Hepatocyte (in vitro differentiated cells): Measurements from ENCODE around the gene EML3. TPM values are rescaled to one million over a fixed set of nuclear protein-coding genes. Genes with fewer than 3 reads are reported as not detected.
"Not testable (repeated sequence)": the region's sequence is repeated elsewhere in the genome, so short reads cannot be mapped to it uniquely, and the experiment has no call there.

Experiments
- DNase-seq: peaks from one replicate; pipeline ENCODE4 v3.0.0-alpha.2; 2016; ENCODE audit warnings: low spot score
- H2AFZ ChIP-seq: fragments of 200-600 bp; sonication (generic); 2 replicates; pipeline ENCODE4 v1.6.0; 2016; ENCODE audit warnings: antibody characterized with exemption, mild to moderate bottlenecking
- H3K27ac ChIP-seq: fragments of 200-600 bp; sonication (generic); 2 replicates; pipeline ENCODE4 v1.5.1; 2016; ENCODE audit warnings: mild to moderate bottlenecking
- H3K27me3 ChIP-seq: fragments of 200-600 bp; sonication (generic); 2 replicates; pipeline ENCODE4 v1.6.1; 2016
- H3K36me3 ChIP-seq: fragments of 200-600 bp; sonication (generic); replicated peaks from 2 replicates; pipeline ENCODE4 v1.5.1; 2016; ENCODE audit warnings: low read depth; ENCODE audit not compliant: insufficient read depth
- H3K4me1 ChIP-seq: fragments of 200-600 bp; sonication (generic); 2 replicates; pipeline ENCODE4 v1.5.1; 2016; ENCODE audit warnings: mild to moderate bottlenecking, moderate library complexity; ENCODE audit not compliant: insufficient read depth
- H3K4me2 ChIP-seq: fragments of 200-600 bp; sonication (generic); 2 replicates; pipeline ENCODE4 v1.6.0; 2016
- H3K4me3 ChIP-seq: fragments of 200-600 bp; sonication (generic); 2 replicates; pipeline ENCODE4 v1.5.1; 2016; ENCODE audit warnings: mild to moderate bottlenecking
- H3K79me2 ChIP-seq: fragments of 200-600 bp; sonication (generic); 2 replicates; pipeline ENCODE4 v1.6.0; 2017; ENCODE audit warnings: mild to moderate bottlenecking
- H3K9me2 ChIP-seq: fragments of 200-600 bp; sonication (generic); replicated peaks from 2 replicates; pipeline ENCODE4 v1.6.0; 2017; ENCODE audit warnings: mild to moderate bottlenecking; ENCODE audit not compliant: insufficient read depth
- H3K9me3 ChIP-seq: fragments of 200-600 bp; sonication (generic); 2 replicates; pipeline ENCODE4 v1.5.1; 2016; ENCODE audit warnings: low read depth, mild to moderate bottlenecking
- H4K20me1 ChIP-seq: fragments of 200-600 bp; sonication (generic); 2 replicates; pipeline ENCODE4 v1.6.0; 2016; ENCODE audit warnings: mild to moderate bottlenecking; ENCODE audit not compliant: insufficient read depth, poor library complexity, severe bottlenecking
- EZH2 ChIP-seq: fragments of 200-600 bp; sonication (generic); IDR thresholded peaks from 2 replicates; pipeline ENCODE4 v1.6.1; 2016; ENCODE audit warnings: antibody characterized with exemption, mild to moderate bottlenecking, borderline replicate concordance
- EZH2phosphoT487 ChIP-seq: fragments of 200-600 bp; sonication (generic); IDR thresholded peaks from one replicate; pipeline ENCODE4 v1.6.1; 2018; ENCODE audit warnings: antibody characterized with exemption, mild to moderate bottlenecking, low read depth, moderate library complexity; ENCODE audit not compliant: unreplicated experiment, severe bottlenecking
- WGBS: methylation state at CpG from one replicate; pipeline ENCODE4 v1.1.6; 2016; ENCODE audit warnings: low lambda C conversion rate; ENCODE audit errors: missing lambda C conversion rate; 5-methylcytosine and 5-hydroxymethylcytosine counted together
- polyA plus RNA-seq: library from polyadenylated mRNA; unstranded; fragments of >200 nt; fragmentation: Nextera tagmentation; extraction: Ambion mirVana; gene quantifications from 2 replicates; pipeline ENCODE4 v1.2.1, GENCODE V29; 2016
- total RNA-seq: library from RNA; depleted of rRNA; stranded (reverse); fragments of >200 nt; gene quantifications from 2 replicates; pipeline ENCODE4 v1.2.3, GENCODE V29; 2014
- TF ChIP-seq, protein P1 (sequence below): fragments of 200-600 bp; sonication (generic); IDR thresholded peaks from 2 replicates; pipeline ENCODE4 v1.5.1; 2016; ENCODE audit warnings: antibody characterized with exemption, mild to moderate bottlenecking; ENCODE audit not compliant: poor library complexity

EML3 gene
- total and polyA plus RNA-seq, 2 experiments from 2014 or later: 21.6 to 22.6 TPM

DNA sequence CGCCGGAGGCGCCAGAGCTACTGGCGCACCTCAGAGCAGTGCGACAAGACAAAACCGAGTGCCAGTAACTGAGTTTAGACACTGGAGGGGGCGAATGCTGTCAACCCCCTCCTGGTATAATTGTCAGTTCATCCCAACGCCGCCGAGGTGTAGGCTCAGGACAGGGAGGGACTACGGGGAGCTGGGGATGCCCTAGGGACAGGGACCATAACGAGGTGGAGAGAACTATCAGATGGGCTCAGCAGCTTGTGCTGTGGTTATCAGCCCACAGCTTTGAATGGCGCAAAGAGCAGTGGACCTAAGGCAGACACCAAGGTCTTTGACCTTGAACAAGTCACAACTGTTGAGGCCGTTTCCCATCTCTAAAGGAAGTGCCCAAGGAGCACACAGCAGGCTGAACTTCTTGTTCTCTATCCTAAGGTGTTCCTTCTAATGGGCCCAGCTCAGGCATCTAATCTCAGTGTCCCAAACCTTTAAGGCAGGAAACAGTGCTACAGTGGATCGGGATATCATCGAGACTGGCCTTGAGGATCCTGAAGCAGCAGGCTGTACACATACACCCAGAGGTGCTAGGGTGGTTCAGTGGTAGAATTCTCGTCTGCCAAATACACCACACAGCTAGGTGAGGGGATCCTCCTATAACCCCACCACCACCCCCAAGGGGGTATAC is 20.3 kb downstream of the EML3 start:
- Histone ChIP-seq H3K4me2 (peak overlapping the region; percentile 85), H3K27me3 (no peaks in the 10 kb centered on the region), H3K4me1 (peaks cover 7% of the 10 kb centered on the region), H4K20me1 (no peaks in the 10 kb centered on the region), H3K4me3 (peak overlapping the region; percentile 22), H3K79me2 (peaks cover 20% of the 10 kb centered on the region), H3K9me2 (no peaks in the 10 kb centered on the region), H3K27ac (peak overlapping the region; percentile 85), H3K36me3 (no peaks in the 10 kb centered on the region), H2AFZ (peak overlapping the region; percentile 41), H3K9me3 (no peaks in the 10 kb centered on the region)
- TF ChIP-seq EZH2: no peak
- TF ChIP-seq EZH2phosphoT487: no peak
- TF ChIP-seq, protein P1, sequence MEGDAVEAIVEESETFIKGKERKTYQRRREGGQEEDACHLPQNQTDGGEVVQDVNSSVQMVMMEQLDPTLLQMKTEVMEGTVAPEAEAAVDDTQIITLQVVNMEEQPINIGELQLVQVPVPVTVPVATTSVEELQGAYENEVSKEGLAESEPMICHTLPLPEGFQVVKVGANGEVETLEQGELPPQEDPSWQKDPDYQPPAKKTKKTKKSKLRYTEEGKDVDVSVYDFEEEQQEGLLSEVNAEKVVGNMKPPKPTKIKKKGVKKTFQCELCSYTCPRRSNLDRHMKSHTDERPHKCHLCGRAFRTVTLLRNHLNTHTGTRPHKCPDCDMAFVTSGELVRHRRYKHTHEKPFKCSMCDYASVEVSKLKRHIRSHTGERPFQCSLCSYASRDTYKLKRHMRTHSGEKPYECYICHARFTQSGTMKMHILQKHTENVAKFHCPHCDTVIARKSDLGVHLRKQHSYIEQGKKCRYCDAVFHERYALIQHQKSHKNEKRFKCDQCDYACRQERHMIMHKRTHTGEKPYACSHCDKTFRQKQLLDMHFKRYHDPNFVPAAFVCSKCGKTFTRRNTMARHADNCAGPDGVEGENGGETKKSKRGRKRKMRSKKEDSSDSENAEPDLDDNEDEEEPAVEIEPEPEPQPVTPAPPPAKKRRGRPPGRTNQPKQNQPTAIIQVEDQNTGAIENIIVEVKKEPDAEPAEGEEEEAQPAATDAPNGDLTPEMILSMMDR: no peak
- 23% methylated on average over 17 of the region's 17 CpGs for WGBS
- no peak for DNase-seq

DNA sequence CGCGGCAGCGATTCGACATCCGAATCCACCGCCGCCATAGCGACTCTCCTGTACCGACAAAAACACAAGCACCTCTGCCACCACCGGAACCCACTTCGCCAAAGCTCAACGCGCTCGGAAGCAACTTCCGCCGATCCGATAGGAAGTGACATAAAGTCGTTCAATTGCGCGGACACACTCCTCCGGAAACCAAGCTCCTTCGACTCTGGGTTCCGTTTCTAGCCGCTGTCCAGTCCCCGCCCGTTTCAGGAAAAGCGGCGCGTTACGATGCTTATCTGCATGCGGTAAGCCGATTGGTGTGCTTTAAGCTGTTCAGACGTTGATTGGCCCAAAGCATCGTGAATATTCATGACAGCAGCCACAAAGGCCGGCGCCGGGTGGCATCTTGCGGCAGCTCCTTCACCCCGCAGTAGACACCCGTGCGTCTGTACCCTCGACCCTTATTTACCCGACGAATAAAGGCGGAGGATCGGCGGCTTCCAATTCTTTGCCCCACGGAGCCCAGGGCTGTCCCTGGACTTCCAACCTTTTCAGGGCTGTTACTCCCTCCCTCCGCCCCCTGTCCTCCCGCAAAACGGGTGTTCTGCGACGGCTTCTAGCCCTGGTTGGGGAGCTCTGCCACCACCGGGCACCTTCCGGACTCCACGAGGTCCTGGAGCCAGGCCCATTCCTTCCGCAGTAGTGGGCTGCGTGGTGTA is 21.0 kb downstream of the EML3 start, which contains the start of gene TUT1:
TUT1 (minus strand) TSS at position 76 of the 698 bp plus-strand sequence; CDS start at position 38, 38 bp downstream.
- Histone ChIP-seq H3K4me1 (peaks cover 7% of the 10 kb centered on the region), H3K9me3 (no peaks in the 10 kb centered on the region), H4K20me1 (no peaks in the 10 kb centered on the region), H3K9me2 (no peaks in the 10 kb centered on the region), H3K27me3 (no peaks in the 10 kb centered on the region), H3K4me2 (peak within 1 kb of the TSS; percentile 85), H3K27ac (peak within 1 kb of the TSS; percentile 88), H2AFZ (peak within 1 kb of the TSS; percentile 55), H3K4me3 (peak within 1 kb of the TSS; percentile 65), H3K36me3 (no peaks in the 10 kb centered on the region), H3K79me2 (peaks cover 19% of the 10 kb centered on the region)
- TF ChIP-seq EZH2: no peak
- TF ChIP-seq EZH2phosphoT487: no peak
- TF ChIP-seq, protein P1: peak; percentile 18
- under 1% methylated on average over 58 of the region's 58 CpGs for WGBS
- DNase-seq: peak; percentile 98

DNA sequence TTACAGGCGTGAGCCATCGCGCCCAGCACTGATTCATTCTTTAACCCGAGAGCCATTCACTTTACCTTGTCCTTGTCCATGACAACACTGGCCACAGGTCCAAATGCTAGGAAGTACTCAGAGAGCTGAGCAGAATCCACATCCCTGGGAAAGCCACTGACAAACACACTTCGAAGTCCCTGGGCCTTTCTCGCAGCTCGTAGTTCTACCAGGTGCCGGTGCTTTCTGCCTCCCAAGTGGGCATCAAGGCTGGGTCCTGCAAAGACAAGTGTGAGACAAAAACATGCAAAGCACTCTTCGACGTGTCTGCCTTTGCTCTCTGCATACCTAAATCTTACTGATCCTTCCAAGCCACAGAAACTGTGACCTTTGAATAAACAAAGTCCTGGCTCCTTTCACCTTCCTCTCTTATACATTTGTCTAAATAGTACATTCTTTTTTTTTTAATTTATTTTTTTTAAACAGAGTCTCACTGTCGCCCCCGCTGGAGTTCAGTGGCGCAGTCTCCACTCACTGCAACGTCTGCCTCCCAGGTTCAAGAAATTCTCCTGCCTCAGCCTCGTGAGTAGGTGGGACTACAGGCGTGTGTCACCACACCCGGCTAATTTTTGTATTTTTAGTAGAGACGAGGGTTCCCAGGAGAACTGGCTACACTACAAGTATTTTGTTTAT is 23.5 kb downstream of the EML3 start:
- Histone ChIP-seq H2AFZ (no peak overlapping the region), H3K9me2 (no peaks in the 10 kb centered on the region), H4K20me1 (no peaks in the 10 kb centered on the region), H3K27me3 (no peaks in the 10 kb centered on the region), H3K4me1 (peaks cover 7% of the 10 kb centered on the region), H3K9me3 (no peaks in the 10 kb centered on the region), H3K27ac (no peak overlapping the region), H3K4me3 (no peak overlapping the region), H3K36me3 (no peaks in the 10 kb centered on the region), H3K79me2 (peaks cover 40% of the 10 kb centered on the region), H3K4me2 (no peak overlapping the region)
- TF ChIP-seq, protein P1: peak; percentile 29
- no peak for TF ChIP-seq EZH2
- WGBS: 69% methylated on average over 18 of the region's 18 CpGs
- no peak for DNase-seq

DNA sequence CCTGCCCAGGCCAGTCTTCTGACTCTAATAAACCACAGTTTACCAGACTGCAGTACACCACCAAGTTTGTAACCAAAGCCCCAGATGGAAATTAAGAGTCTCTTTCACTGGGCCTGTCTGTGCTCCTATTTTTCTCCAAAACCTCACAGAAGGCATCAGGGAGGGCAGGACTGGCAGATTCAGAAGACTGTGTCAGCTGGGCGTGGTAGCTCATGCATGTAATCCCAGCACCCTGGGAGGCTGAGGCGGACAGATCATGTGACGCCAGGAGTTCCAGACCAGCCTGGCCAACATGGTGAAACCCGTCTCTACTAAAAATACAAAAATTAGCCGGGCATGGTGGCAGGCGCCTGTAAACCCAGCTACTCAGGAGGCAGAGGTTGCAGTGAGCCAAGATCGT is 27.2 kb downstream of the EML3 start:
- not testable (repeated sequence) for H4K20me1 ChIP-seq, H3K9me2 ChIP-seq, DNase-seq, H3K4me1 ChIP-seq, H3K4me3 ChIP-seq, H3K36me3 ChIP-seq, H2AFZ ChIP-seq, H3K27me3 ChIP-seq, H3K27ac ChIP-seq, H3K9me3 ChIP-seq, H3K4me2 ChIP-seq
- WGBS: 97% methylated on average over 7 of the region's 7 CpGs
- peaks cover 36% of the 10 kb centered on the region for H3K79me2 ChIP-seq

DNA sequence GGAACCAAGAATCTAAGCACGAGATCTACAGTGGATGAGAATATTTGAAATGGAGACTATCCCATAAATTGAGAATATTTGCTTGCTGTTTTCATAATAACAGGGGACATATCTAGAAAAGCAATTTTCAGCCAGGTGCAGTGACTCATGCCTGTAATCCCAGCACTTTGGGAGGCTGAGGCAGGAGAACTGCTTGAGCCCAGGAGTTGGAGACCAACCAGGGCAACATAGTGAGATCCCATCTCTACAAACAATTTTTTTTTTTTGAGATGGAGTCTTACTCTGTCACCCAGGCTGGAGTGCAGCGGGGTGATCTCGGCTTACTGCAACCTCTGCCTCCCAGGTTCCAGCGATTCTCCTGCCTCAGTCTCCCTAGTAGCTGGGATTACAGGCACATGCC is 30.8 kb downstream of the EML3 start:
- H3K9me2 ChIP-seq, H3K9me3 ChIP-seq, H4K20me1 ChIP-seq, H3K27ac ChIP-seq, H3K4me1 ChIP-seq, H3K36me3 ChIP-seq, H3K4me3 ChIP-seq, H3K4me2 ChIP-seq, H3K27me3 ChIP-seq, H2AFZ ChIP-seq, DNase-seq: not testable (repeated sequence)
- peaks cover 21% of the 10 kb centered on the region for H3K79me2 ChIP-seq
- WGBS: 95% methylated on average over 4 of the region's 4 CpGs
